ENCODE measurements around the gene NT5C.

Gene NT5C

DNA sequence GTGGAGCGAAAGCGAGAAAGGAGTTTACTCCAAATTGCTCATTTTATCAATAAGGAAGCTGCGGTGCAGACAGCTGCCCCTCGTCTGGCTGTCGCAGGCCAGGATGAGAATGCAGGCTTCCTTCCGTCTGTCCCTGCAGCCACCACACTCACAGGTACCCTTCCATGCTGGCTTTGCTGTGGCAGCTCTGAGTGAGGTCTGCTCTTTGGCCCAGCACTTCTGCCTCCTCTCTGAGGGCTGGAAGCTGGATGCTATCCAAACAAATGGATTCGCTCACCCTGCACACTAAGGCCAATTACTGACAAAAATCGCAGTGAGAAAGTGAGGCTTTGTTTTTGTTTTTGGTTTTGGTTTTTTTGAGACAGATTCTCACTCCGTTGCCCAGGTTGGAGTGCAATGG, 14.8 kb downstream of the NT5C start:
- Histone ChIP-seq H3K4me1 (peaks cover 49 to 72% (median 55%) of the 10 kb centered on the region in 10 experiments), H3K9ac (peak overlapping the region in 2 of 11 experiments; percentile 13 to 19; a peak in 3 of 22 replicates), H3K27ac (no peak overlapping the region), H3K4me2 (peak overlapping the region; percentile 43 to 97 (median 85); a peak in 21 of 22 replicates), H4K20me1 (peaks cover 0 to 48% (median 31%) of the 10 kb centered on the region in 11 experiments; a peak in 12 of 22 replicates), H3K9me3 (replicated peaks in 1 of 11) (no peaks in the 10 kb centered on the region), H3K4me3 (no peak overlapping the region), H3K27me3 (no peaks in the 10 kb centered on the region), H3K36me3 (peaks cover 6 to 42% (median 21%) of the 10 kb centered on the region in 11 experiments; a peak in 18 of 22 replicates)
- no peak for TF ChIP-seq Cebpa-rat (IDR thresholded peaks at IDR 0.05)

DNA sequence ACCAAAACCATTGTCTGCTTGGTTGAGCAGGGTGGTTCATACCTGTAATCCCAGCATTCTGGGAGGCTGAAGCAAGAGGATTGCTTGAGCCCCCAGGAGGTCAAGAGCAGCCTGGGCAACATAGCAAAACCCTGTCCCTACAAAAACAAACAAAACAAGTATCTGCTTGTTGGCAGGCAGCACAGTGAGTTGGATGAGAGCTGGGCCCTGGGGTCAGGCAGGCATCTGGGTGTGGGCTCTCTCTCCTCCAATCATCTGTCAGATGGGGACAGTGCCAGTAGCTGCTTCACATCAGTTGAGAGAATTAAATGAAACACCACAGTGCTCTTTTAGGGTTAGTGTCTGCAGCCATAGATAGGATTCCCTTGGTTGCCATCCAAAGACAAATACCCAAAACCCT, 16.0 kb downstream of the NT5C start:
- no peak overlapping the region for H3K4me3 ChIP-seq
- no peaks in the 10 kb centered on the region for H3K27me3 ChIP-seq
- peaks cover 61 to 80% (median 67%) of the 10 kb centered on the region in 10 experiments for H3K4me1 ChIP-seq
- H3K27ac ChIP-seq = no peak overlapping the region
- no peak for TF ChIP-seq Cebpa-rat (IDR thresholded peaks at IDR 0.05)
- peak overlapping the region; percentile 85 to 97 (median 91); a peak in 20 of 22 replicates for H3K4me2 ChIP-seq
- H3K9me3 ChIP-seq (replicated peaks in 1 of 11) = no peaks in the 10 kb centered on the region
- H3K9ac ChIP-seq = peak overlapping the region in 2 of 11 experiments; percentile 9 to 10; a peak in 1 of 22 replicates
- H3K36me3 ChIP-seq = peaks cover 6 to 33% (median 15%) of the 10 kb centered on the region in 11 experiments; a peak in 17 of 22 replicates
- peaks cover 0 to 48% (median 31%) of the 10 kb centered on the region in 11 experiments; a peak in 12 of 22 replicates for H4K20me1 ChIP-seq

DNA sequence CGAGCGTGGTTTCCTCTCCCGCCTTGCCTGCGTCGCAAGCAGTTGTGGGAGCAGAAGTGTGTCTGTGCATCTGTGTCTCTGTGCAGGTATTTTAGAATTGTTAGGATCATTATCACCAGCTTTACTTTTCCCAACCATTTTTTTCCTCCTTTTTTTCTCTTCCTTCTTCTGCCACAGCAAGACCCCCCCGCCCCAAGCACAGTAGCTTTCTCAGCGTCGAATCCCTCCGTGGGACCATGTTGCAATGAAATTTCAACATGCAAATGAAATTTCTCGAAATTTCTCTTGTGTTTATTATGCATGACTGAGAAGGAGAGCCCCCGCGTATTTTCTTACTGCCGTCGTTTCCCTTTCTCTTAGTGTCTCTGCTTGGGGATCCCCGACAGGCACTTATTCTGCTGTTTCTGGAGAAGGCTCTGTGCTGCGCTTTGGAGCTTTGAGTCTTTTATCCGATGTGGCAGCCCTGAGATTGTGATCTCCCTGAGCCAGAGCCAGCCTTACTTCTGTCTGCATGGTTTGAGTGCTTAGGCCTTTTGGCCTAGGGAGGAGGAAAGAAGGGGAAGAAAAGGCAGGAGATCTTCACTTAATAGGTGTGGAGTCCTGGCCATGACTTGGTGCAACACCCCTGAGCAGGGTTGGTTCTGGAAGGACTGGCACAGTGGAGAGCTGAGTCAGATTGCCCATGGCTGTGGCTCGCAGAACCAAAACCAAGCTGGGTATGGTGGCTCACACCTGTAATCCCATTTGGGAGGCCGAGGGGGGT, 16.8 kb downstream of the NT5C start:
- Histone ChIP-seq H3K4me1 (peaks cover 66 to 76% (median 71%) of the 10 kb centered on the region in 10 experiments), H4K20me1 (peaks cover 0 to 47% (median 31%) of the 10 kb centered on the region in 11 experiments; a peak in 12 of 22 replicates), H3K4me3 (peak overlapping the region; percentile 45 to 72 (median 56)), H3K36me3 (peaks cover 6 to 29% (median 10%) of the 10 kb centered on the region in 11 experiments; a peak in 17 of 22 replicates), H3K9me3 (replicated peaks in 1 of 11) (no peaks in the 10 kb centered on the region), H3K27ac (peak overlapping the region; percentile 50 to 89 (median 73); a peak in 20 of 22 replicates), H3K9ac (peak overlapping the region; percentile 66 to 84 (median 77)), H3K27me3 (no peaks in the 10 kb centered on the region), H3K4me2 (peak overlapping the region; percentile 85 to 97 (median 91))
- no peak for TF ChIP-seq Cebpa-rat (IDR thresholded peaks at IDR 0.05)

DNA sequence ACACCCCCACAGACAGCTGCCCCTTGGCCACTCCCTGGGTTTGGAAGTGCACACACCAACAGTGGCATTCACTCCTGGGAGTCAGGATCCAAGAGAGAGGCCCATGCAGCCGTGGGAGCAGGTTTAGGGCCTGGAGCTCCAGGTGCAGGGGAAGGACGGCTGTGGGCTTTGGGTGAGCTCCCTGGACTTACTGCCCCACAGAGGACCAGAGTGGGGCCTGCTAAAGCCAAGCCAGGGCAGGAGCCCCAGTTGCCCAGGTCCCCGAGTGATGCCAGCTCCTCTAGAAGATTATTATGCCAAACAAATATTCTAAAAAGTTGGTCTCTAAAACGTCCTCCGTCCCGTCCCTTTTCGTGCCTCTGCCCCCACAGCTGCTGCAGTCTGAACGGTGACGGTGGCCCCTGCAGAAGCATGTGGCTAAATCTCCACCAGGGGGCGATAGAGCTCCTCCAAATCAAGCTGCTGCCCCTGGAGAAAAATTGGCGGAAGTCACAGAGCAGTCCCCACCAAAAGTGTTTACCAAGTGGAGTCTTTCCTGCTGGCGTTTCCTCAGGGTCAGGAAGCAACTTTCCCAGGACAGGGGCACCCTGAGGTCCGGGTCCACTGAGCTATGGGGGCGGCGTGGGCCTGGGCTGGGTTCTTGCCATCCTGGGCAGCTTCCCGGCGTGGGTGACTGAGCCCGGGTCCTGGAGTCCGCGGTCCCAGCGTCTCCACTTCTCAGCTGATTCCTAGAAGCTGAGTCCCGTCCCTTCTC, 17.6 kb downstream of the NT5C start:
- Histone ChIP-seq H3K4me3 (peak overlapping the region; percentile 45 to 72 (median 56)), H3K9ac (peak overlapping the region; percentile 66 to 84 (median 77)), H3K36me3 (peaks cover 5 to 24% (median 10%) of the 10 kb centered on the region in 11 experiments; a peak in 17 of 22 replicates), H4K20me1 (peaks cover 0 to 46% (median 30%) of the 10 kb centered on the region in 11 experiments; a peak in 12 of 22 replicates), H3K4me2 (peak overlapping the region; percentile 85 to 97 (median 91)), H3K9me3 (replicated peaks in 1 of 11) (no peaks in the 10 kb centered on the region), H3K27me3 (peaks cover 3 to 6% (median 5%) of the 10 kb centered on the region in 11 experiments; a peak in 16 of 22 replicates), H3K4me1 (peaks cover 72 to 81% (median 76%) of the 10 kb centered on the region in 10 experiments), H3K27ac (peak overlapping the region; percentile 50 to 89 (median 73); a peak in 20 of 22 replicates)
- TF ChIP-seq Cebpa-rat (IDR thresholded peaks at IDR 0.05) = no peak

DNA sequence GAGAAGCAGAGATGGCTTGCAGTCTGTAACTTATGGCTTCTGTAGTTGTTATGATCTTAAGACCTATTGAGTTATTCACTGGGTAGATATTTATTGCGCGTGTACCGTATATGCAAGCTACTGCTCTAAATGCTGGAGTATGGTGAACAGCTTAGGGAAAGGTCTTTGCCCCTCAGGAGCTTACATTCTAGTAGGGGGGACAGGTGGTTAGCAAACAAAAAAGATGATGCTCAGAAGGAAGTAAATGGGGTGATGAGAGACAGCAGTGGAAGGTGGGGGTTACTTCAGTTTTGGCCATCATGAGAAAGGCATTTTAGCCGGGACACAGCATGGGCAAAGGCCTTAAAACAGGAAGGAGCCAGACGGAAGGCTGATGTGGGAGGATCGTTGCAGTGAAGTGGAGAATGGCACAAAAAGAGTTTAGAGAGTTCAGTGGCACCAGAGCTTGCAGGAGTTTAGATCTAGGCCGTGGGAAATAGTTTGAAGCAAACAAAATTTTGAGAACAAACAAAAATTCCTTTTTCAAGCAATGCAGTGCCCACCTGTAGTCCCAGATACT, 19.7 kb downstream of the NT5C start:
- H3K36me3 ChIP-seq = peaks cover 0 to 15% (median 6%) of the 10 kb centered on the region in 11 experiments; a peak in 13 of 22 replicates
- peaks cover 0 to 25% (median 12%) of the 10 kb centered on the region in 11 experiments; a peak in 10 of 22 replicates for H4K20me1 ChIP-seq
- H3K4me3 ChIP-seq = peak overlapping the region in 3 of 10 experiments; percentile 68 to 73 (median 72); a peak in 4 of 20 replicates
- H3K27me3 ChIP-seq = peaks cover 5 to 19% (median 16%) of the 10 kb centered on the region in 11 experiments; a peak in 17 of 22 replicates
- peaks cover 56 to 72% (median 63%) of the 10 kb centered on the region in 10 experiments for H3K4me1 ChIP-seq
- no peak overlapping the region for H3K27ac ChIP-seq
- H3K9ac ChIP-seq = peak overlapping the region in 3 of 11 experiments; percentile 7 to 25 (median 24); a peak in 2 of 22 replicates
- H3K4me2 ChIP-seq = peak overlapping the region; percentile 88 to 100 (median 99); a peak in 19 of 22 replicates
- H3K9me3 ChIP-seq (replicated peaks in 1 of 11) = no peaks in the 10 kb centered on the region
- TF ChIP-seq Cebpa-rat (IDR thresholded peaks at IDR 0.05) = no peak

DNA sequence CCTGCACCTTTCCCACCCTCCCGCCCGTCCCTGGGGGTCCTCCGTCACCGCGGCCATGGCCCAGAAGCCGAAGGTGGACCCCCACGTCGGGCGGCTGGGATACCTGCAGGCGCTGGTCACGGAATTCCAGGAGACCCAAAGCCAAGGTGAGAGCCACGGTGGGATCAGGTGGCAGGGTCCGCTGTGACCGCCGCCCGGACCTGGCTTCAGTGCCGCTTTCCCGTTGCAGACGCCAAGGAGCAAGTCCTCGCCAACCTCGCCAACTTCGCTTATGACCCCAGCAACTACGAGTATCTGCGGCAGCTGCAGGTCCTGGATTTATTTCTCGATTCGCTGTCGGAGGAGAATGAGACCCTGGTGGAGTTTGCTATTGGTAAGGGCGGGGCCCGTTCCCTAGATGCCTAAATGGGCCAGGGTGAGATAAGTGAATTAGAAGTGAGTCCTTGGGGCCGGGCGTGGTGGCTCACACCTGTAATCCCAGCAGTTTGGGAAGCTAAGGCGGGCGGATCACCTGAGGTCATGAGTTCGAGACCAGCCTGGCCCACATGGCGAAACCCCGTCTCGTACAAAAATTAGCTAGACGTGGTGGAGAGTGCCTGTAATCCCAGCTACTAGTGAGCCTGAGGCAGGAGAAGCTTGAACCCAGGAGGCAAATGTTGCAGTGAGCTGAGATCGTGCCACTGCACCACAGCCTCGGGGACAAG, 21.2 kb downstream of the NT5C start:
- peaks cover 0 to 10% (median 4%) of the 10 kb centered on the region in 11 experiments; a peak in 6 of 22 replicates for H4K20me1 ChIP-seq
- peak overlapping the region; percentile 68 to 83 (median 79) for H3K9ac ChIP-seq
- H3K4me2 ChIP-seq = peak overlapping the region; percentile 88 to 100 (median 99)
- H3K27me3 ChIP-seq = peaks cover 5 to 19% (median 16%) of the 10 kb centered on the region in 11 experiments; a peak in 17 of 22 replicates
- H3K27ac ChIP-seq = peak overlapping the region; percentile 37 to 78 (median 65); a peak in 16 of 22 replicates
- H3K4me3 ChIP-seq = peak overlapping the region; percentile 59 to 84 (median 72)
- H3K9me3 ChIP-seq (replicated peaks in 1 of 11) = no peaks in the 10 kb centered on the region
- peaks cover 44 to 57% (median 48%) of the 10 kb centered on the region in 10 experiments for H3K4me1 ChIP-seq
- peaks cover 0 to 7% (median under 1%) of the 10 kb centered on the region in 11 experiments; a peak in 6 of 22 replicates for H3K36me3 ChIP-seq
- no peak; a peak in 1 of 22 replicates for TF ChIP-seq Cebpa-rat (IDR thresholded peaks at IDR 0.05)

DNA sequence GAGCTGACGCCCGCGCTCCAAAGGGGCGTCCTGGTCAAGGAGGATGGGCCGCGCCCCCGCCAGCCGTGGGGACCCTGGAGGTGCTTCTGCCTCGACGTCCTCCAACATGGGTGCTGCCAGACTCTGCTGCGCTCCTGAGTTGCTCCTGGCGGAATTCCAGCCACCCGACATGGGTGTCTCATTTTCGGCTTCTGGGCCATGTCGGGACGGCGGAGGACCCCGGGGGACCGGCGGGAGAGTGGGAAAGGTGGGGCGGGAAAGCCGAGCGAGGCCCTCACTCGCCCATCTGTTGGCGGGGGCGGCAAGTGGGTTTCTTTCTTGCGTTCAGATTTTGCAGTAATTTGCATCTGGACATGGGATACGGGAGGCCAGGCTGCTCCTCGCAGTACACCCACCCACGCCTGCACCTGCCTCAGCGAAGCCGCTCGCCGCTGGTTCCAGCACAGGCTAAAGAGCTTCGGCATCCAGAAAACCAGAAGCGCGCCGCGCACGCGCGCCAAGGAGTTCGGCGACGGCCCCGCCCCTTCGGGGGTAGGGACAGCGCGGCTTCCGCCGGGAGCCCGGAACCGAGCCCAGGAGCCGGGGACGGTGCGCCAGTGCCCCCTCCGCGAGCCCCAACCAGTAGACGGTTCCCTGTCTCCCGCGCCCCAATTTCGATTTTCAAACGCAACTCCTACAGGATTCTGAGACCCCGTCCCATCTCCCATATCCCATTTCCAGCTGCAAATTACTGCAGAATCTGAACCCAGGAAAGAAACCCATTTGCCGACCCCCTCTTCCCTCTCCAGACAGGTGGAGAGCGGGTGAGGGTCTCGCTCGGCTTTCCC, 21.9 kb downstream of the NT5C start, which contains the start of gene ARMC7:
Gene ARMC7 (plus strand): TSS at position 563 of the 827 bp plus-strand sequence. CDS start 320 bp downstream, outside the sequence.
- no peak for TF ChIP-seq Cebpa-rat (IDR thresholded peaks at IDR 0.05)
- H3K27me3 ChIP-seq = peaks cover 5 to 19% (median 16%) of the 10 kb centered on the region in 11 experiments; a peak in 17 of 22 replicates
- peak within 1 kb of the TSS; percentile 37 to 78 (median 65); a peak in 20 of 22 replicates for H3K27ac ChIP-seq

More for the DNA sequence above, 21.9 kb downstream of the NT5C start, which contains the start of gene ARMC7:
- peaks cover 36 to 50% (median 41%) of the 10 kb centered on the region in 10 experiments for H3K4me1 ChIP-seq
- H3K4me3 ChIP-seq = peak within 1 kb of the TSS; percentile 59 to 84 (median 72)
- peak within 1 kb of the TSS; percentile 68 to 83 (median 79) for H3K9ac ChIP-seq
- peaks cover 0 to 15% (median 0%) of the 10 kb centered on the region in 11 experiments; a peak in 7 of 22 replicates for H4K20me1 ChIP-seq
- H3K9me3 ChIP-seq (replicated peaks in 1 of 11) = no peaks in the 10 kb centered on the region
- peak within 1 kb of the TSS; percentile 88 to 100 (median 99) for H3K4me2 ChIP-seq
- H3K36me3 ChIP-seq = peaks cover 0 to 12% (median 0%) of the 10 kb centered on the region in 11 experiments; a peak in 9 of 22 replicates
